H1 (cell line): ENCODE data around the gene PLA2G4F. TPM values are rescaled to one million over a fixed set of nuclear protein-coding genes. Genes with fewer than 3 reads are reported as not detected.

Source experiments
- CTCF ChIA-PET: fragments of 300-600 bp; sonication (Branson Sonifier 250); formaldehyde crosslinking; loops from one replicate; lab custom pipeline; 2021; ENCODE audit not compliant: partially characterized antibody; lab: Charles Lee
- POLR2A ChIA-PET: fragments of 300-600 bp; sonication (Branson Sonifier 250); formaldehyde crosslinking; loops from one replicate; lab custom pipeline; 2021; ENCODE audit warnings: inconsistent platforms; ENCODE audit not compliant: partially characterized antibody; lab: Charles Lee
- DNase-seq, 2 experiments: peaks; one replicate each; pipeline versions ENCODE4 v3.0.0 to v3.0.0-alpha.2; 2010 to 2022; ENCODE audit warnings: low spot score in 2 of 2, low read depth in 1 of 2, mixed read lengths in 1 of 2
- FAIRE-seq: peaks from 2 replicates; lab custom pipeline; 2011; peaks lifted over from hg19 to GRCh38; lab: Jason Lieb, UNC
- H2AFZ ChIP-seq: 2 replicates; pipeline ENCODE4 v1.8.1; 2012; ENCODE audit warnings: low read length, inconsistent platforms
- H2AK5ac ChIP-seq: 2 replicates; pipeline ENCODE4 v1.6.1; 2013; ENCODE audit warnings: low read depth, low read length
- H2BK120ac ChIP-seq: replicated peaks from 2 replicates; pipeline ENCODE3; 2013; ENCODE audit warnings: low read depth, low read length, inconsistent platforms
- H2BK12ac ChIP-seq: 2 replicates; pipeline ENCODE4 v1.6.1; 2013; ENCODE audit warnings: low read depth, low read length
- H2BK15ac ChIP-seq: 2 replicates; pipeline ENCODE4 v1.6.1; 2013; ENCODE audit warnings: low read length
- H2BK20ac ChIP-seq: 2 replicates; pipeline ENCODE4 v1.6.1; 2013; ENCODE audit warnings: low read length
- H2BK5ac ChIP-seq: 2 replicates; pipeline ENCODE4 v1.6.1; 2013; ENCODE audit warnings: low read depth, low read length
- H3K14ac ChIP-seq: 2 replicates; pipeline ENCODE4 v1.6.1; 2013; ENCODE audit warnings: inconsistent platforms; ENCODE audit not compliant: insufficient read length
- H3K18ac ChIP-seq: 2 replicates; pipeline ENCODE4 v1.6.1; 2013; ENCODE audit warnings: low read length; ENCODE audit errors: extremely low read depth
- H3K23ac ChIP-seq: 2 replicates; pipeline ENCODE4 v1.6.1; 2013; ENCODE audit warnings: inconsistent platforms; ENCODE audit not compliant: insufficient read length
- H3K23me2 ChIP-seq: 2 replicates; pipeline ENCODE4 v1.6.1; 2013; ENCODE audit warnings: low read depth, low read length
- H3K27ac ChIP-seq: 2 replicates; pipeline ENCODE4 v1.6.1; 2011; ENCODE audit warnings: low read depth, low read length, inconsistent platforms
- H3K27me3 ChIP-seq, 4 experiments: replicated peaks in 1 of 4; 1 replicate in 1 of 4; 2 replicates in 3 of 4; pipeline versions ENCODE4 v1.6.1 to v1.8.1; 2011 to 2013; ENCODE audit warnings: low read length in 3 of 4, mild to moderate bottlenecking in 3 of 4, inconsistent platforms in 2 of 4, mixed read lengths in 2 of 4, moderate library complexity in 1 of 4; ENCODE audit not compliant: control insufficient read depth in 3 of 4, insufficient read depth in 3 of 4; ENCODE audit errors: extremely low read depth in 1 of 4
- H3K36me3 ChIP-seq, 4 experiments: 2 replicates each; pipeline versions ENCODE4 v1.6.1 to v1.8.1; 2011 to 2013; ENCODE audit warnings: mild to moderate bottlenecking in 4 of 4, low read length in 3 of 4, moderate library complexity in 2 of 4, control low read depth in 1 of 4, inconsistent platforms in 1 of 4; ENCODE audit not compliant: insufficient read depth in 4 of 4, control insufficient read depth in 2 of 4
- H3K4ac ChIP-seq: replicated peaks from 2 replicates; pipeline ENCODE3; 2013; ENCODE audit warnings: low read length, low read depth, mixed read lengths, inconsistent platforms; ENCODE audit not compliant: insufficient read length
- H3K4me1 ChIP-seq, 4 experiments: replicated peaks in 1 of 4; 1 replicate in 1 of 4; 2 replicates in 3 of 4; pipeline versions ENCODE4 v1.6.1 to v1.8.1; 2011 to 2013; ENCODE audit warnings: low read length in 3 of 4, inconsistent platforms in 2 of 4, mixed read lengths in 1 of 4; ENCODE audit not compliant: insufficient read depth in 4 of 4, control insufficient read depth in 3 of 4
- H3K4me2 ChIP-seq, 2 experiments: 2 replicates each; pipeline versions ENCODE4 v1.6.1 to v1.8.1; 2011 to 2013; ENCODE audit warnings: low read depth in 2 of 2, low read length in 2 of 2, control low read depth in 1 of 2, inconsistent platforms in 1 of 2, mild to moderate bottlenecking in 1 of 2; ENCODE audit not compliant: insufficient read depth in 1 of 2
- H3K4me3 ChIP-seq, 4 experiments: fragments of 200-600, 300-600 bp in 1 of 4; sonication (generic), shearing (Covaris generic), sonication (Bioruptor Twin) in 1 of 4; 2 replicates each; pipeline versions ENCODE4 v1.5.1 to v1.8.1; 2011 to 2016; ENCODE audit warnings: low read length in 4 of 4, low read depth in 3 of 4, control low read depth in 2 of 4, inconsistent platforms in 2 of 4, mild to moderate bottlenecking in 2 of 4, mixed read lengths in 1 of 4, moderate library complexity in 1 of 4; ENCODE audit not compliant: insufficient read depth in 2 of 4; ENCODE audit errors: extremely low read depth in 1 of 4
- H3K56ac ChIP-seq: replicated peaks from 2 replicates; pipeline ENCODE3; 2013; ENCODE audit warnings: low read depth, mild to moderate bottlenecking, mixed read lengths, low read length, inconsistent platforms; ENCODE audit not compliant: insufficient read length
- H3K79me1 ChIP-seq: 2 replicates; pipeline ENCODE4 v1.6.1; 2013; ENCODE audit warnings: low read depth, low read length, control low read depth
- H3K79me2 ChIP-seq, 2 experiments: 2 replicates each; pipeline versions ENCODE4 v1.6.1 to v1.8.1; 2012 to 2013; ENCODE audit warnings: low read length in 2 of 2, mild to moderate bottlenecking in 2 of 2, inconsistent platforms in 1 of 2; ENCODE audit not compliant: insufficient read depth in 2 of 2, control insufficient read depth in 1 of 2
- H3K9ac ChIP-seq, 4 experiments: replicated peaks in 1 of 4; 1 replicate in 1 of 4; 2 replicates in 3 of 4; pipeline versions ENCODE4 v1.6.1 to v1.8.1; 2011 to 2013; ENCODE audit warnings: low read depth in 3 of 4, low read length in 3 of 4, control low read depth in 2 of 4, mild to moderate bottlenecking in 2 of 4, moderate library complexity in 2 of 4, inconsistent platforms in 1 of 4; ENCODE audit errors: extremely low read depth in 1 of 4
- H3K9me3 ChIP-seq, 2 experiments: 2 replicates each; pipeline versions ENCODE4 v1.6.1 to v1.8.1; 2012 to 2013; ENCODE audit warnings: mild to moderate bottlenecking in 2 of 2, moderate library complexity in 2 of 2, control low read depth in 1 of 2, inconsistent platforms in 1 of 2, low read depth in 1 of 2, low read length in 1 of 2, mixed read lengths in 1 of 2; ENCODE audit not compliant: insufficient read depth in 2 of 2
- H4K20me1 ChIP-seq, 2 experiments: replicated peaks in 1 of 2; 2 replicates each; pipeline versions ENCODE3 to v1.8.1; 2011 to 2013; ENCODE audit warnings: inconsistent platforms in 2 of 2, low read length in 2 of 2, mild to moderate bottlenecking in 1 of 2; ENCODE audit not compliant: insufficient read depth in 2 of 2, control insufficient read depth in 1 of 2
- H4K5ac ChIP-seq: 2 replicates; pipeline ENCODE4 v1.6.1; 2013; ENCODE audit warnings: low read length, low read depth, mixed read lengths, inconsistent platforms; ENCODE audit not compliant: insufficient read length
- H4K8ac ChIP-seq: 2 replicates; pipeline ENCODE4 v1.8.0; 2013; ENCODE audit warnings: mild to moderate bottlenecking, moderate library complexity, low read length, inconsistent platforms; ENCODE audit not compliant: insufficient read depth; ENCODE audit errors: extremely low read depth
- H4K91ac ChIP-seq: replicated peaks from 2 replicates; pipeline ENCODE3; 2013; ENCODE audit warnings: low read length, mixed read lengths, inconsistent platforms; ENCODE audit not compliant: insufficient read length
- WGBS, 2 experiments: shearing (Covaris generic) in 1 of 2; methylation state at CpG; one replicate each; pipeline versions ENCODE4 v1.1.6 to v1.1.7; 2013 to 2015; ENCODE audit warnings: low lambda C conversion rate in 2 of 2, mixed read lengths in 2 of 2, inconsistent platforms in 1 of 2, low coverage in 1 of 2, missing lambda C conversion rate in 1 of 2; ENCODE audit not compliant: insufficient replicate concordance in 2 of 2, insufficient coverage in 1 of 2, insufficient read length in 1 of 2; ENCODE audit errors: extremely low coverage in 1 of 2, missing lambda C conversion rate in 1 of 2; 5-methylcytosine and 5-hydroxymethylcytosine counted together
- polyA plus RNA-seq, 7 experiments: library from polyadenylated mRNA; depleted of rRNA in 3 of 7; stranded (reverse) in 5 of 7; unstranded in 2 of 7; fragments of >200 nt in 5 of 7; fragments of 200-250 nt in 2 of 7; gene quantifications; 1 replicate in 5 of 7; 2 replicates in 1 of 7; 4 replicates in 1 of 7; pipeline versions ENCODE4 v1.2.1 to v1.2.3, GENCODE V29; 2011 to 2013; ENCODE audit warnings: missing spikeins in 2 of 7, mixed read lengths in 2 of 7
- total RNA-seq: library from RNA; stranded (reverse); fragmentation: NEBNext Ultra II Directional; extraction: Animal tissue kit (Norgen Biotek cat#: 25700); gene quantifications from 2 replicates; pipeline ENCODE4 v1.2.1, GENCODE V29; 2021

PLA2G4F gene
- total and polyA plus RNA-seq, 2 of the 8 experiments (the other 6 are each of a cell fraction or from before 2014, with no cell fraction given) = not detected

- H3K4me3 ChIP-seq = no peak overlapping the region
- no peak overlapping the region for H3K4me2 ChIP-seq
- H4K5ac ChIP-seq = no peak overlapping the region
- no peak overlapping the region for H2AK5ac ChIP-seq
- no peak overlapping the region for H2AFZ ChIP-seq
- no peaks in the 10 kb centered on the region; a peak in 1 of 7 replicates for H3K4me1 ChIP-seq
- H2BK20ac ChIP-seq = no peak overlapping the region
- peaks cover 0 to 6% of the 10 kb centered on the region in 2 experiments for H4K20me1 ChIP-seq
- no peaks in the 10 kb centered on the region for H3K79me1 ChIP-seq
- no peak for FAIRE-seq
- H3K23ac ChIP-seq = no peak overlapping the region
- H3K23me2 ChIP-seq = no peaks in the 10 kb centered on the region
- no peak overlapping the region for H2BK15ac ChIP-seq
- H4K8ac ChIP-seq = no peak overlapping the region
- H4K91ac ChIP-seq = no peak overlapping the region
- H2BK5ac ChIP-seq = peak overlapping the region; percentile 8; the same call in 1 of the 2 replicates
- no peaks in the 10 kb centered on the region for H3K27me3 ChIP-seq
- H3K14ac ChIP-seq = no peak overlapping the region
- no peak overlapping the region for H3K9ac ChIP-seq
- no peak overlapping the region for H3K27ac ChIP-seq
- DNase-seq = no peak
- H3K56ac ChIP-seq = no peak overlapping the region
- no peak overlapping the region for H3K4ac ChIP-seq
- peaks cover 9 to 23% (median 20%) of the 10 kb centered on the region in 4 experiments for H3K36me3 ChIP-seq
- ChIA-PET CTCF (interaction anchor here (0.8 to 2.5 kb wide), 6 partner anchors 10 to 169 kb away, joined by 3 to 11 read pairs (median 4); no protein-coding TSS in a partner anchor), POLR2A (interaction anchor here (1.3 kb wide), 1 partner anchor 51 kb away, joined by 3 read pairs; the partner anchor contains the start of gene VPS39)
- H3K9me3 ChIP-seq = no peaks in the 10 kb centered on the region
- WGBS, 2 experiments = 90% methylated on average over 8 of the region's 8 CpGs; no CpG with 5 or more reads in 1 of the 2 experiments
- H2BK12ac ChIP-seq = no peak overlapping the region
- no peak overlapping the region for H3K18ac ChIP-seq
- no peak overlapping the region for H2BK120ac ChIP-seq
- H3K79me2 ChIP-seq = no peaks in the 10 kb centered on the region
These were observed 945 bp upstream of the PLA2G4F start for GRCh38 chr15:42157381-42157780.
